ENCODE measurements around the gene SPTA1. TPM values are rescaled to one million over a fixed set of nuclear protein-coding genes. Genes with fewer than 3 reads are reported as not detected.

The SPTA1 gene
- total RNA-seq, 1 experiment from 2014 or later = not detected

DNA sequence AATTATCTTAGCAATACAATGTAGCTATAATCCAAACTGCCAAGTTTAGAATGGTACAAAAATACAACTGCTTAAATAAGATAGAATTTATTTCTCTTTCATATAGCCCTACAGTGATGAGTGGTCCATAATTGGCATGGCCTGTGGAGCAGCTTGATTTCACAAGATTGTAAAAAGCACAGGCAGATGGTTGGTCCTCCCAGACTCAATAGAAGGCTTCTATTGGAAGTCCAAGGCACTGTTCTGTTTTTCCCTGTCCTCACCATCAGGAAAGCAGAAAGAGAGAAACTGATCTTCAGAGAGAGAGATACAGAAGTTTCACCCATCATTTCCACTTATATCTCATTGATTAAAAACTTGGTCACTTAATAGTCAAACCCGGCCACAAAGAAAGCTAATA lies 114.3 kb downstream of the SPTA1 start (continued):
- TF ChIP-seq, protein P1, sequence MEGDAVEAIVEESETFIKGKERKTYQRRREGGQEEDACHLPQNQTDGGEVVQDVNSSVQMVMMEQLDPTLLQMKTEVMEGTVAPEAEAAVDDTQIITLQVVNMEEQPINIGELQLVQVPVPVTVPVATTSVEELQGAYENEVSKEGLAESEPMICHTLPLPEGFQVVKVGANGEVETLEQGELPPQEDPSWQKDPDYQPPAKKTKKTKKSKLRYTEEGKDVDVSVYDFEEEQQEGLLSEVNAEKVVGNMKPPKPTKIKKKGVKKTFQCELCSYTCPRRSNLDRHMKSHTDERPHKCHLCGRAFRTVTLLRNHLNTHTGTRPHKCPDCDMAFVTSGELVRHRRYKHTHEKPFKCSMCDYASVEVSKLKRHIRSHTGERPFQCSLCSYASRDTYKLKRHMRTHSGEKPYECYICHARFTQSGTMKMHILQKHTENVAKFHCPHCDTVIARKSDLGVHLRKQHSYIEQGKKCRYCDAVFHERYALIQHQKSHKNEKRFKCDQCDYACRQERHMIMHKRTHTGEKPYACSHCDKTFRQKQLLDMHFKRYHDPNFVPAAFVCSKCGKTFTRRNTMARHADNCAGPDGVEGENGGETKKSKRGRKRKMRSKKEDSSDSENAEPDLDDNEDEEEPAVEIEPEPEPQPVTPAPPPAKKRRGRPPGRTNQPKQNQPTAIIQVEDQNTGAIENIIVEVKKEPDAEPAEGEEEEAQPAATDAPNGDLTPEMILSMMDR (IDR thresholded peaks at IDR 0.05 in 2 of 3, conservative IDR thresholded peaks at IDR 0.05 in 1 of 3; ENCODE audit: borderline replicate concordance in 1 of 3, insufficient read depth in 1 of 3, low read depth in 2 of 3, low read length in 2 of 3) = no peak
- TF ChIP-seq TCF7L2 (IDR thresholded peaks at IDR 0.05; ENCODE audit: borderline replicate concordance, extremely low read depth, insufficient read depth, insufficient read length) (no peak), SRF (IDR thresholded peaks at IDR 0.05; ENCODE audit: low read depth) (no peak), JUND (IDR thresholded peaks at IDR 0.05) (no peak), YY1 (IDR thresholded peaks at IDR 0.05; ENCODE audit: extremely low read depth, insufficient replicate concordance, low read depth, low read length) (no peak)

DNA sequence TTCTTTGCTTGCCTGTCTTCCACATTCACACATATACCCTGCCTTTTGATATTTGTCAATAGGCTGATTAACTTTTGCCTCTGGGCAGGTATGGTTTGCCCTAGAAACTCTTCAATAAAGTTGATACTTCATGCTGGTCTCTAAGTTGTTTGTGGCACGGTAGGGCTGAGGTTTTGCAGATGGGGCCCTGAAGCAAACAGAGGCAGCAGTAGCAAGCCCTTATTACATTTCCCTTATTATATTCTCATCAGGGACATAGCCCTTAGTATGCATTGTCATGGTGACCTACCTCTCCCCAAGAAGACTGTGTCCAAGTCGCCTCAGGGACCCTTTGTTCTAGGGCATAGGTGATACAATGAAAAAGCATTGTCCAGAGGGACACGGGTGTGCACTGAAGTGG lies 116.0 kb downstream of the SPTA1 start, which contains the start of gene OR6P1:
Gene OR6P1 (minus strand): TSS at position 101 of the 400 bp plus-strand sequence. CDS start 6,976 bp downstream, outside the sequence.
- no TSS peak for BruUV-seq (replicated peaks)
- H3K36me3 ChIP-seq (ENCODE audit: control insufficient read depth in 1 of 2, insufficient read depth in 2 of 2, low read length in 2 of 2) = no peaks in the 10 kb centered on the region
- DNase-seq (ENCODE audit: low read depth, low spot score) (no peak), ATAC-seq (no peak)
- TF ChIP-seq CEBPB (IDR thresholded peaks at IDR 0.05; ENCODE audit: low read depth) = no peak
- no peak for TF ChIP-seq CBX3 (IDR thresholded peaks at IDR 0.05; ENCODE audit: low read depth)
- ChIA-PET CTCF (no interaction called here), RAD21 (ENCODE audit: low non-redundant PET in 1 of 2, low total read pairs in 2 of 2, uncharacterized antibody in 2 of 2, unreplicated experiment in 2 of 2) (no interaction called here), POLR2A (no interaction called here)
- H4K20me1 ChIP-seq (ENCODE audit: insufficient read depth) = no peaks in the 10 kb centered on the region
- no peaks in the 10 kb centered on the region for H3K4me1 ChIP-seq (ENCODE audit: control insufficient read depth in 1 of 2, insufficient read depth in 2 of 2, low read length in 2 of 2)
- intact Hi-C loops (cut with micrococcal nuclease) = no loop called here
- no peak within 1 kb of the TSS for H3K9ac ChIP-seq (ENCODE audit: low read length)
- H3K9me3 ChIP-seq (ENCODE audit: control insufficient read depth in 1 of 2, insufficient read depth in 1 of 2, low read depth in 1 of 2, low read length in 2 of 2) = no peaks in the 10 kb centered on the region
- H3K9me2 ChIP-seq (ENCODE audit: insufficient read depth) = no peaks in the 10 kb centered on the region
- H3K27ac ChIP-seq (ENCODE audit: low read depth, low read length) = no peak within 1 kb of the TSS
- H2AFZ ChIP-seq (ENCODE audit: low read depth, low read length, poor library complexity, severe bottlenecking) = no peak within 1 kb of the TSS
- H3K27me3 ChIP-seq (ENCODE audit: insufficient read depth, low read length) = no peaks in the 10 kb centered on the region
- no peaks in the 10 kb centered on the region for H3K79me2 ChIP-seq (ENCODE audit: insufficient read depth, low read length)
- H3K4me2 ChIP-seq (ENCODE audit: low read length) = no peak within 1 kb of the TSS
- no peak within 1 kb of the TSS for H3K4me3 ChIP-seq (replicated peaks in 1 of 2; ENCODE audit: low read depth in 1 of 2, low read length in 2 of 2)
